Neuronal stem cell (in vitro differentiated cells): ENCODE data around the gene ARMC5.

Experiments used
- DNase-seq: peaks from one replicate; pipeline ENCODE4 v3.0.0-alpha.2; 2013; ENCODE audit warnings: low spot score
- H2AFZ ChIP-seq: one replicate; pipeline ENCODE4 v1.6.1; 2013; ENCODE audit warnings: mild to moderate bottlenecking, low read length, inconsistent platforms
- H2AK5ac ChIP-seq: 2 replicates; pipeline ENCODE4 v1.6.1; 2013; ENCODE audit warnings: low read depth, mild to moderate bottlenecking, inconsistent platforms, low read length, moderate library complexity, mixed read lengths
- H2BK120ac ChIP-seq: 2 replicates; pipeline ENCODE4 v1.6.1; 2013; ENCODE audit warnings: low read depth, mild to moderate bottlenecking, inconsistent platforms, low read length, moderate library complexity, mixed read lengths
- H2BK12ac ChIP-seq: one replicate; pipeline ENCODE4 v1.6.1; 2013; ENCODE audit warnings: low read length, inconsistent platforms
- H2BK15ac ChIP-seq: 2 replicates; pipeline ENCODE4 v1.6.1; 2013; ENCODE audit warnings: mild to moderate bottlenecking, low read length, inconsistent platforms, mixed read lengths
- H2BK5ac ChIP-seq: one replicate; pipeline ENCODE4 v1.6.1; 2013; ENCODE audit warnings: inconsistent platforms, mild to moderate bottlenecking, low read length, moderate library complexity
- H3K14ac ChIP-seq: one replicate; pipeline ENCODE4 v1.6.1; 2013; ENCODE audit warnings: low read length, inconsistent platforms
- H3K18ac ChIP-seq: 2 replicates; pipeline ENCODE4 v1.6.1; 2013; ENCODE audit warnings: low read length, inconsistent platforms
- H3K23ac ChIP-seq: 2 replicates; pipeline ENCODE4 v1.6.1; 2013; ENCODE audit warnings: low read depth, mild to moderate bottlenecking, mixed read lengths, low read length, inconsistent platforms; ENCODE audit not compliant: poor library complexity
- H3K27ac ChIP-seq: replicated peaks from 3 replicates; pipeline ENCODE4 v1.5.1; 2013; ENCODE audit warnings: low read length, inconsistent platforms
- H3K27me3 ChIP-seq, 3 experiments: 2 replicates each; pipeline ENCODE4 v1.6.1; 2013; ENCODE audit warnings: low read length in 3 of 3, mild to moderate bottlenecking in 2 of 3, inconsistent platforms in 1 of 3, low read depth in 1 of 3, mixed read lengths in 1 of 3, moderate library complexity in 1 of 3; ENCODE audit not compliant: control insufficient read depth in 3 of 3, insufficient read depth in 3 of 3
- H3K36me3 ChIP-seq, 2 donors: replicated peaks in 1 of 2; 2 replicates each; pipeline ENCODE4 v1.6.1; 2013; ENCODE audit warnings: low read length in 2 of 2; ENCODE audit not compliant: control insufficient read depth in 2 of 2, insufficient read depth in 2 of 2
- H3K4ac ChIP-seq: 2 replicates; pipeline ENCODE4 v1.6.1; 2013; ENCODE audit warnings: inconsistent platforms, mild to moderate bottlenecking, low read length, moderate library complexity
- H3K4me1 ChIP-seq, 2 donors: 1 replicate in 1 of 2; 2 replicates in 1 of 2; pipeline ENCODE4 v1.6.1; 2013; ENCODE audit warnings: low read length in 2 of 2, low read depth in 1 of 2; ENCODE audit not compliant: control insufficient read depth in 2 of 2, insufficient read depth in 1 of 2
- H3K4me2 ChIP-seq: one replicate; pipeline ENCODE4 v1.6.1; 2013; ENCODE audit warnings: mild to moderate bottlenecking, low read length, inconsistent platforms; ENCODE audit not compliant: insufficient read depth, poor library complexity, severe bottlenecking
- H3K4me3 ChIP-seq, 2 donors: 2 replicates each; pipeline ENCODE4 v1.5.1; 2013; ENCODE audit warnings: low read length in 2 of 2, mild to moderate bottlenecking in 2 of 2, inconsistent platforms in 1 of 2, moderate library complexity in 1 of 2
- H3K79me1 ChIP-seq: one replicate; pipeline ENCODE4 v1.6.1; 2013; ENCODE audit warnings: low read depth, mild to moderate bottlenecking, inconsistent platforms, low read length, moderate library complexity
- H3K9ac ChIP-seq: one replicate; pipeline ENCODE4 v1.6.1; 2013; ENCODE audit warnings: mild to moderate bottlenecking, low read depth, low read length, inconsistent platforms; ENCODE audit not compliant: poor library complexity
- H3K9me3 ChIP-seq, 2 donors: replicated peaks in 1 of 2; 2 replicates each; pipeline versions ENCODE3 to v1.6.1; 2013; ENCODE audit warnings: low read length in 2 of 2, mild to moderate bottlenecking in 2 of 2, inconsistent platforms in 1 of 2, low read depth in 1 of 2, mixed read lengths in 1 of 2, moderate library complexity in 1 of 2; ENCODE audit not compliant: control insufficient read depth in 2 of 2, insufficient read depth in 1 of 2
- H4K8ac ChIP-seq: one replicate; pipeline ENCODE4 v1.6.1; 2013; ENCODE audit warnings: low read depth, mild to moderate bottlenecking, inconsistent platforms, low read length, moderate library complexity
- H4K91ac ChIP-seq: one replicate; pipeline ENCODE4 v1.6.1; 2013; ENCODE audit warnings: low read length, low read depth, mild to moderate bottlenecking, inconsistent platforms; ENCODE audit not compliant: poor library complexity
- WGBS, 2 donors: extraction: QIAGEN DNeasy Blood & Tissue Kit; methylation state at CpG; one replicate each; pipeline ENCODE4 v1.1.7; 2013; ENCODE audit warnings: missing lambda C conversion rate in 2 of 2, mixed read lengths in 1 of 2; ENCODE audit not compliant: insufficient read length in 2 of 2, insufficient replicate concordance in 1 of 2; ENCODE audit errors: extremely low coverage in 2 of 2; 5-methylcytosine and 5-hydroxymethylcytosine counted together

ARMC5 gene

GRCh38 chr16:31474773-31475738 lies 15.8 kb downstream of the ARMC5 start:
- Histone ChIP-seq H3K23ac (peak overlapping the region; percentile 27), H3K4ac (no peak overlapping the region), H2AK5ac (no peak overlapping the region), H2BK12ac (no peak overlapping the region), H2BK120ac (no peak overlapping the region), H3K36me3 (peaks cover 0 to 36% of the 10 kb centered on the region in 2 donors), H3K4me2 (no peak overlapping the region), H3K9me3 (peaks cover 0 to 5% of the 10 kb centered on the region in 2 donors), H2BK5ac (no peak overlapping the region), H3K14ac (no peak overlapping the region), H3K79me1 (peaks cover 2% of the 10 kb centered on the region), H3K27ac (no peak overlapping the region), H4K8ac (no peak overlapping the region), H3K4me3 (no peak overlapping the region), H2BK15ac (no peak overlapping the region), H4K91ac (no peak overlapping the region), H2AFZ (no peak overlapping the region), H3K18ac (no peak overlapping the region), H3K4me1 (peaks cover 5 to 8% of the 10 kb centered on the region in 2 donors), H3K9ac (no peak overlapping the region), H3K27me3 (peaks cover 0 to 85% (median 38%) of the 10 kb centered on the region in 3 experiments)
- no CpG with 5 or more reads among the region's 12 CpGs for WGBS, 2 donors
- no peak for DNase-seq

- H3K27me3 ChIP-seq, result peaks cover 0 to 89% (median 38%) of the 10 kb centered on the region in 3 experiments
- H3K9me3 ChIP-seq, result peaks cover 0 to 5% of the 10 kb centered on the region in 2 donors
- no peak overlapping the region for H2AFZ ChIP-seq
- H3K79me1 ChIP-seq, result peaks cover 2% of the 10 kb centered on the region
- H3K9ac ChIP-seq, result peak overlapping the region; percentile 50
- peak overlapping the region; percentile 75 for H2BK15ac ChIP-seq
- H3K27ac ChIP-seq, result no peak overlapping the region
- peak overlapping the region; percentile 53 for H2BK5ac ChIP-seq
- WGBS, 2 donors, result no CpG with 5 or more reads among the region's 26 CpGs
- peak overlapping the region; percentile 95 for H3K23ac ChIP-seq
- H4K8ac ChIP-seq, result no peak overlapping the region
- peak overlapping the region; percentile 12 for H4K91ac ChIP-seq
- no peak for DNase-seq
- H2BK12ac ChIP-seq, result no peak overlapping the region
- H3K14ac ChIP-seq, result no peak overlapping the region
- H3K4me2 ChIP-seq, result peak overlapping the region; percentile 93
- no peak overlapping the region for H3K4ac ChIP-seq
- peaks cover 5 to 8% of the 10 kb centered on the region in 2 donors for H3K4me1 ChIP-seq
- no peak overlapping the region for H3K18ac ChIP-seq
- no peak overlapping the region for H2BK120ac ChIP-seq
- peaks cover 0 to 36% of the 10 kb centered on the region in 2 donors for H3K36me3 ChIP-seq
- H2AK5ac ChIP-seq, result no peak overlapping the region
- no peak overlapping the region for H3K4me3 ChIP-seq
These were observed 16.6 kb downstream of the ARMC5 start for GRCh38 chr16:31475946-31476302.

- Histone ChIP-seq H3K27ac (no peak overlapping the region), H3K27me3 (peaks cover 0 to 87% (median 35%) of the 10 kb centered on the region in 3 experiments), H3K9me3 (peaks cover 0 to 7% of the 10 kb centered on the region in 2 donors), H3K23ac (peak overlapping the region; percentile 95), H3K79me1 (peaks cover 2% of the 10 kb centered on the region), H3K4me3 (peak overlapping the region in 1 of 2 donors; percentile 74), H3K18ac (peak overlapping the region; percentile 70), H3K14ac (peak overlapping the region; percentile 38), H2BK15ac (no peak overlapping the region), H3K4me1 (peaks cover 1 to 8% of the 10 kb centered on the region in 2 donors), H3K4me2 (peak overlapping the region; percentile 93), H3K4ac (no peak overlapping the region), H2BK5ac (peak overlapping the region; percentile 53), H2AK5ac (no peak overlapping the region), H3K36me3 (peaks cover 0 to 36% of the 10 kb centered on the region in 2 donors), H2BK12ac (no peak overlapping the region), H2BK120ac (no peak overlapping the region), H4K91ac (peak overlapping the region; percentile 12), H2AFZ (no peak overlapping the region), H4K8ac (no peak overlapping the region), H3K9ac (peak overlapping the region; percentile 92)
- no peak for DNase-seq
- WGBS, 2 donors, result no CpG with 5 or more reads among the region's 68 CpGs
These were observed 17.3 kb downstream of the ARMC5 start for GRCh38 chr16:31476303-31477219.
